Stimulated activated CD8-positive, alpha-beta memory T cell treated with anti-CD3 and anti-CD28 coated beads, Interleukin-2, amount 100 ng/mL, for 48 hours (primary cell): Measurements from ENCODE around the gene NOP16.

Source experiments
- DNase-seq, 2 donors: peaks; one replicate each; pipeline ENCODE4 v3.0.0-alpha.2; 2020; ENCODE audit warnings: low read depth in 2 of 2

The NOP16 gene

GRCh38 chr5:176360894-176361436, 27.4 kb downstream of the NOP16 start:
- no peak for DNase-seq

- DNase-seq = no peak
These were observed 28.7 kb downstream of the NOP16 start for GRCh38 chr5:176359658-176360057.

- DNase-seq = no peak
These were observed 32.2 kb downstream of the NOP16 start for GRCh38 chr5:176356179-176356566.

GRCh38 chr5:176355400-176356178, 32.8 kb downstream of the NOP16 start:
- no peak for DNase-seq

- DNase-seq = no peak
These were observed 34.9 kb downstream of the NOP16 start for GRCh38 chr5:176353533-176353932.

- no peak for DNase-seq
These were observed 36.1 kb downstream of the NOP16 start for GRCh38 chr5:176352116-176352878.

- DNase-seq = no peak
These were observed 38.0 kb downstream of the NOP16 start for GRCh38 chr5:176350416-176350815.

- no peak for DNase-seq
These were observed 45.5 kb downstream of the NOP16 start for GRCh38 chr5:176342766-176343458.

GRCh38 chr5:176342158-176342483, 46.3 kb downstream of the NOP16 start:
- DNase-seq = no peak

- DNase-seq = no peak
These were observed 46.9 kb downstream of the NOP16 start for GRCh38 chr5:176341325-176342157.

GRCh38 chr5:176339304-176339703, 49.1 kb downstream of the NOP16 start:
- DNase-seq = no peak

GRCh38 chr5:176337913-176338312, 50.5 kb downstream of the NOP16 start:
- no peak for DNase-seq

- no peak for DNase-seq
These were observed 54.2 kb downstream of the NOP16 start for GRCh38 chr5:176334031-176334770.
